ENCODE data around the gene GLI3. TPM values are rescaled to one million over a fixed set of nuclear protein-coding genes. Genes with fewer than 3 reads are reported as not detected.

GLI3 gene
- total RNA-seq, 1 experiment from 2014 or later, result 23.1 TPM

DNA sequence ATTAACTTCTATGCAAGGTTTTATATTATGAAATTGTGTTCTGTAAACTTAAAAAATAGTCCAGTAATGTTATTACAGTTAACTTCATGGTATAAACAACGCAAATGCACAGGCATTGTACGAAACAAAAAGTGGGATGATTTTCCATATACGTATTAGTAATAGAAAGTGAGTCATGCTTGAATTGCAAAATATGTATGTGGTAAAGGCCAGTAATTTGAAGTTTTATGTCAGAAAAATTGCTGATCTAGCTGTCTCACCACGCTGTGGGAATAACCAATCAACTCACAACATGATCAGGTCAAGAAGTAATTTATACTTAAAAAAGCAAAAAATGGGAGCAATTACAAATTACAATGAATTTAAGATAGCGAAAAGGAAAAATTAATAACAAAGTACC, 37.0 kb upstream of the GLI3 start:
- ChIA-PET POLR2A (interaction anchor here (0.9 to 3.2 kb wide), 15 partner anchors 9 to 637 kb away, joined by 3 to 23 read pairs (median 6); no protein-coding TSS in a partner anchor), CTCF (interaction anchor here (0.6 to 2.5 kb wide), 8 partner anchors 10 to 416 kb away, joined by 3 to 17 read pairs (median 5); no protein-coding TSS in a partner anchor)
- H3K4me1 Mint-ChIP-seq (ENCODE audit: insufficient read depth, unreplicated experiment), result peaks cover 42% of the 10 kb centered on the region
- peak overlapping the region; percentile 53 for H3K4me3 Mint-ChIP-seq (ENCODE audit: unreplicated experiment)
- no peaks in the 10 kb centered on the region for H3K9me3 Mint-ChIP-seq (ENCODE audit: unreplicated experiment)
- H3K27me3 Mint-ChIP-seq (ENCODE audit: insufficient read depth, unreplicated experiment), result no peaks in the 10 kb centered on the region
- intact Hi-C loops (cut with micrococcal nuclease), result loop anchor here (2.0 to 10.0 kb wide), 2 partner anchors 221 to 611 kb away; no protein-coding TSS in a partner anchor
- TF ChIP-seq, protein P1, sequence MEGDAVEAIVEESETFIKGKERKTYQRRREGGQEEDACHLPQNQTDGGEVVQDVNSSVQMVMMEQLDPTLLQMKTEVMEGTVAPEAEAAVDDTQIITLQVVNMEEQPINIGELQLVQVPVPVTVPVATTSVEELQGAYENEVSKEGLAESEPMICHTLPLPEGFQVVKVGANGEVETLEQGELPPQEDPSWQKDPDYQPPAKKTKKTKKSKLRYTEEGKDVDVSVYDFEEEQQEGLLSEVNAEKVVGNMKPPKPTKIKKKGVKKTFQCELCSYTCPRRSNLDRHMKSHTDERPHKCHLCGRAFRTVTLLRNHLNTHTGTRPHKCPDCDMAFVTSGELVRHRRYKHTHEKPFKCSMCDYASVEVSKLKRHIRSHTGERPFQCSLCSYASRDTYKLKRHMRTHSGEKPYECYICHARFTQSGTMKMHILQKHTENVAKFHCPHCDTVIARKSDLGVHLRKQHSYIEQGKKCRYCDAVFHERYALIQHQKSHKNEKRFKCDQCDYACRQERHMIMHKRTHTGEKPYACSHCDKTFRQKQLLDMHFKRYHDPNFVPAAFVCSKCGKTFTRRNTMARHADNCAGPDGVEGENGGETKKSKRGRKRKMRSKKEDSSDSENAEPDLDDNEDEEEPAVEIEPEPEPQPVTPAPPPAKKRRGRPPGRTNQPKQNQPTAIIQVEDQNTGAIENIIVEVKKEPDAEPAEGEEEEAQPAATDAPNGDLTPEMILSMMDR (IDR thresholded peaks at IDR 0.05; ENCODE audit: unreplicated experiment), result no peak
- H3K27ac Mint-ChIP-seq (ENCODE audit: low read depth, unreplicated experiment), result peak overlapping the region; percentile 88
- DNase-seq (ENCODE audit: unreplicated experiment), result peak; percentile 80
- H3K36me3 Mint-ChIP-seq (ENCODE audit: insufficient read depth, unreplicated experiment), result no peaks in the 10 kb centered on the region
- BruUV-seq (replicated peaks), result no TSS peak

- TF ChIP-seq, protein P1 (IDR thresholded peaks at IDR 0.05; ENCODE audit: unreplicated experiment), result peak; percentile 57
- peak; percentile 91 for DNase-seq (ENCODE audit: unreplicated experiment)
- Mint-ChIP-seq H3K27ac (ENCODE audit: low read depth, unreplicated experiment) (peak overlapping the region; percentile 88), H3K4me1 (ENCODE audit: insufficient read depth, unreplicated experiment) (peaks cover 32% of the 10 kb centered on the region), H3K27me3 (ENCODE audit: insufficient read depth, unreplicated experiment) (no peaks in the 10 kb centered on the region), H3K4me3 (ENCODE audit: unreplicated experiment) (peak overlapping the region; percentile 53), H3K36me3 (ENCODE audit: insufficient read depth, unreplicated experiment) (no peaks in the 10 kb centered on the region), H3K9me3 (ENCODE audit: unreplicated experiment) (no peaks in the 10 kb centered on the region)
- intact Hi-C loops (cut with micrococcal nuclease), result loop anchor here (1.0 to 10.0 kb wide), 3 partner anchors 301 to 612 kb away; no protein-coding TSS in a partner anchor
- no TSS peak for BruUV-seq (replicated peaks)
- ChIA-PET POLR2A (interaction anchor here (0.6 to 3.2 kb wide), 25 partner anchors 10 to 638 kb away, joined by 3 to 23 read pairs (median 4); partner anchors contain the start of gene GLI3), CTCF (interaction anchor here (0.6 to 2.5 kb wide), 19 partner anchors 9 to 420 kb away, joined by 3 to 17 read pairs (median 4); no protein-coding TSS in a partner anchor)
Measured at GRCh38 chr7:42272793-42273665, 36.0 kb upstream of the GLI3 start.

DNA sequence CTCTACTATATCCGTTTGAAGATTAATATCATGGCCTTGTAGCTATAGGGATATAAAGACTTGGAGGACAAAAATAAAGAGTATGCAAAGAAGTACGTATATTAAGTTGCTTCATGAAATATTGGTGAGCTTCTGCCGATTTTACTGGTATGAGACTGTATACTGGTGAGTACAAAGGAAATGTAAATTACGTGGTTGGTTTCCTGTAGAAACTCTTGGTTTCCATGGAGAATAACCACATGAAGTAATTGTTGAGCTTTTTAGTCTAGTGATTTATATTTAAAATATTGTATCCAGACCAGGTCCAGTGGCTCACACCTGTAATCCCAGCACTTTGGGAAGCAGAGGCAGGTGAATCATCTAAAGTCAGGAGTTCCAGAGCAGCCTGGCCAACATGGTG, 32.2 kb upstream of the GLI3 start:
- BruUV-seq (replicated peaks), result no TSS peak
- Mint-ChIP-seq H3K27ac (ENCODE audit: low read depth, unreplicated experiment) (no peak overlapping the region), H3K36me3 (ENCODE audit: insufficient read depth, unreplicated experiment) (no peaks in the 10 kb centered on the region), H3K4me3 (ENCODE audit: unreplicated experiment) (no peak overlapping the region), H3K27me3 (ENCODE audit: insufficient read depth, unreplicated experiment) (no peaks in the 10 kb centered on the region), H3K4me1 (ENCODE audit: insufficient read depth, unreplicated experiment) (peaks cover 13% of the 10 kb centered on the region), H3K9me3 (ENCODE audit: unreplicated experiment) (no peaks in the 10 kb centered on the region)
- TF ChIP-seq, protein P1 (IDR thresholded peaks at IDR 0.05; ENCODE audit: unreplicated experiment), result no peak
- ChIA-PET POLR2A (interaction anchor here (1.2 to 1.8 kb wide), 2 partner anchors 15 to 24 kb away, joined by 3 to 10 read pairs; no protein-coding TSS in a partner anchor), CTCF (interaction anchor here (0.6 to 1.0 kb wide), 4 partner anchors 31 to 300 kb away, joined by 3 read pairs; no protein-coding TSS in a partner anchor)
- intact Hi-C loops (cut with micrococcal nuclease), result no loop called here
- no peak for DNase-seq (ENCODE audit: unreplicated experiment)

DNA sequence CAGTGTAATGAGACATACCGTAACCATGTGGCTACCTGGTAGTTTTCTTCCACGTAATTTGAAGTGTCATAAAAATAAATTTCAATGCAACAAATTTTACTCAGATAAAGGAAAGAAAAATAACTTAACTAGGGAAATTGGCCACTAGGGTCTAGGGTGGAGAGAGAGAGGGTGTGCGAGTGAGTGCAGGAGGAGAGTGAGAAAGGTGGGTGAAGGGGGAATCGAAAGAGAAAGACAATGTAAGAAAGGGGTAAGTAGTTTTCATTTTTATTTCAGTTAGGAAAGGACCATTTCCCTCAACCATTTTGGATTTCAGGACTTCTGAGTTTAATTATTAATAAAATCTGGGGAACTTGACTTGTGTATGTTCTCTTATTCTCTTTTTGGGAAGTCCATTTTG, 27.7 kb upstream of the GLI3 start:
- intact Hi-C loops (cut with micrococcal nuclease), result no loop called here
- TF ChIP-seq, protein P1 (IDR thresholded peaks at IDR 0.05; ENCODE audit: unreplicated experiment), result no peak
- ChIA-PET CTCF (interaction anchor here (1.3 to 1.5 kb wide), 3 partner anchors 9 to 310 kb away, joined by 3 to 7 read pairs (median 3); no protein-coding TSS in a partner anchor), POLR2A (interaction anchor here (0.6 kb wide), 1 partner anchor 593 kb away, joined by 3 read pairs; no protein-coding TSS in a partner anchor)
- no TSS peak for BruUV-seq (replicated peaks)
- H3K4me1 Mint-ChIP-seq (ENCODE audit: insufficient read depth, unreplicated experiment), result peaks cover 6% of the 10 kb centered on the region
- H3K27ac Mint-ChIP-seq (ENCODE audit: low read depth, unreplicated experiment), result no peak overlapping the region
- DNase-seq (ENCODE audit: unreplicated experiment), result no peak
- no peak overlapping the region for H3K4me3 Mint-ChIP-seq (ENCODE audit: unreplicated experiment)
- H3K9me3 Mint-ChIP-seq (ENCODE audit: unreplicated experiment), result no peaks in the 10 kb centered on the region
- H3K36me3 Mint-ChIP-seq (ENCODE audit: insufficient read depth, unreplicated experiment), result no peaks in the 10 kb centered on the region
- H3K27me3 Mint-ChIP-seq (ENCODE audit: insufficient read depth, unreplicated experiment), result no peaks in the 10 kb centered on the region

All from MCF 10A (cell line).